Measurements from ENCODE around the gene PNMA8C.

DNA sequence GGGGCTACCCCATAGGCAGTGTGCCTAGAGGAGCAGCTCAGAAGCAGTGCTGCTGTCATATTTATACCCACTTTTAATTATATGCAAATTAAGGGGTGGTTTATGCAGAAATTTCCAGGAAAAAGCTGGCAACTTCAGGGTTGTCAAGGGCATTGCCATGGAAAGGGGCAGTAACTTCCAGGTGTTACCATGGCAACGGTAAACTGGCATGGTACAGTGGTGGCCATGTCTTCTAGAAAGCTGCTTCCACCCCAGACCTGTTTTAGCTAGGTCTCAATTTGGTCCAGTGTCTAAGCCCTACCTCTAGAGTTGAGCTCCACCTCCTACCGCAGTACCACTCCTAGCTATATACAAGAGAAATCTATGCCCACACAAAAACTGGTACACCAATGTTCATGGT lies 31.3 kb upstream of the PNMA8C start:
- TF ChIP-seq, protein P1, sequence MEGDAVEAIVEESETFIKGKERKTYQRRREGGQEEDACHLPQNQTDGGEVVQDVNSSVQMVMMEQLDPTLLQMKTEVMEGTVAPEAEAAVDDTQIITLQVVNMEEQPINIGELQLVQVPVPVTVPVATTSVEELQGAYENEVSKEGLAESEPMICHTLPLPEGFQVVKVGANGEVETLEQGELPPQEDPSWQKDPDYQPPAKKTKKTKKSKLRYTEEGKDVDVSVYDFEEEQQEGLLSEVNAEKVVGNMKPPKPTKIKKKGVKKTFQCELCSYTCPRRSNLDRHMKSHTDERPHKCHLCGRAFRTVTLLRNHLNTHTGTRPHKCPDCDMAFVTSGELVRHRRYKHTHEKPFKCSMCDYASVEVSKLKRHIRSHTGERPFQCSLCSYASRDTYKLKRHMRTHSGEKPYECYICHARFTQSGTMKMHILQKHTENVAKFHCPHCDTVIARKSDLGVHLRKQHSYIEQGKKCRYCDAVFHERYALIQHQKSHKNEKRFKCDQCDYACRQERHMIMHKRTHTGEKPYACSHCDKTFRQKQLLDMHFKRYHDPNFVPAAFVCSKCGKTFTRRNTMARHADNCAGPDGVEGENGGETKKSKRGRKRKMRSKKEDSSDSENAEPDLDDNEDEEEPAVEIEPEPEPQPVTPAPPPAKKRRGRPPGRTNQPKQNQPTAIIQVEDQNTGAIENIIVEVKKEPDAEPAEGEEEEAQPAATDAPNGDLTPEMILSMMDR (optimal IDR thresholded peaks at IDR 0.05 in 1 of 3, IDR thresholded peaks at IDR 0.05 in 1 of 3, conservative IDR thresholded peaks at IDR 0.05 in 1 of 3; ENCODE audit: extremely low read depth in 1 of 3, insufficient read depth in 2 of 3, low read length in 3 of 3), result no peak
- TF ChIP-seq EZH2 (IDR thresholded peaks at IDR 0.05; ENCODE audit: low read length), result no peak
